Nephron progenitor cell (in vitro differentiated cells): ENCODE results near the gene NFKBIB.
A peak's percentile ranks its signal among the peaks of the same experiment; 100 is the strongest.

Experiments used
- DNase-seq: peaks from one replicate; pipeline ENCODE4 v3.0.0; 2021
- H3K27ac Mint-ChIP-seq: 2 replicates; pipeline ENCODE4 v1.8.0; 2021; ENCODE audit warnings: mild to moderate bottlenecking, moderate library complexity, mixed read lengths
- H3K27me3 Mint-ChIP-seq: 2 replicates; pipeline ENCODE4 v1.8.0; 2021; ENCODE audit warnings: mild to moderate bottlenecking, low read depth, mixed read lengths; ENCODE audit not compliant: poor library complexity
- H3K36me3 Mint-ChIP-seq: 2 replicates; pipeline ENCODE4 v1.8.0; 2021; ENCODE audit warnings: low read depth, mixed read lengths
- H3K4me1 Mint-ChIP-seq: 2 replicates; pipeline ENCODE4 v1.8.0; 2021; ENCODE audit warnings: mixed read lengths
- H3K4me3 Mint-ChIP-seq: 2 replicates; pipeline ENCODE4 v1.8.0; 2021; ENCODE audit warnings: mild to moderate bottlenecking, moderate library complexity, mixed read lengths
- H3K9me3 Mint-ChIP-seq: 2 replicates; pipeline ENCODE4 v1.8.0; 2021; ENCODE audit warnings: mild to moderate bottlenecking, moderate library complexity, mixed read lengths
- CTCF ChIP-seq: fragments of 200-600 bp; sonication (generic); IDR thresholded peaks from 2 replicates; pipeline ENCODE4 v1.5.0; 2021; ENCODE audit warnings: antibody characterized with exemption

NFKBIB gene

DNA sequence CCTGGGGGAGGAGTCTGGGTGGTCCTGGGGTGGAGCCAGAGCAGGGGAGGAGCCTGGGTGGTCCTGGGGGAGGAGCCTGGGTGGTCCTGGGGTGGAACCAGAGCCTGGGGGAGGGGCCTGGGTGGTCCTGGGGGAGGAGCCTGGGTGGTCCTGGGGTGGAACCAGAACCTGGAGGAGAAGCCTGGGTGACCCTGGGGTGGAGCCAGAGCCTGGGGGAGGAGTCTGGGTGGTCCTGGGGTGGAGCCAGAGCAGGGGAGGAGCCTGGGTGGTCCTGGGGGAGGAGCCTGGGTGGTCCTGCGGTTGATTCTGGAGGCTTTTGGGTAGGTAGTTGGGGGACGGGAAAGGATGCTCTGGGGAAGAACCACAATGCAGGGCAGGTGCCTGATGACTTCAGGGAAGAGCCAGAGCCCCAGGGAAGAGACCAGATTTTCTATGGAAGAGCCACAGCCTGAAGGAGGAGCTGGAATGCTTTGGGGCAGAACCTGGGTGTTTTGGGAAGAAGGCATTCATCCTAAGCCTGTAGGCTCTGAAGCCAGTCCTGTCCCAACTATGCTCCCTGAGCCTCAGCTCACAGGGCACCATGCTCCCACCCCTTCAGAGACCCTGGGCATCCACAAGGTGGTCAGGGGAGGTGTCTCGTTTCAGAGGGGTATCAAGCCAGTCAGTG lies 45.9 kb downstream of the NFKBIB start:
- Mint-ChIP-seq H3K4me3 (no peak overlapping the region), H3K27ac (no peak overlapping the region), H3K4me1 (peaks cover 22% of the 10 kb centered on the region), H3K27me3 (no peaks in the 10 kb centered on the region), H3K36me3 (peaks cover 53% of the 10 kb centered on the region), H3K9me3 (peaks cover 4% of the 10 kb centered on the region)
- peak; percentile 25 for DNase-seq
- no peak for TF ChIP-seq CTCF

- Mint-ChIP-seq H3K27ac (peak overlapping the region; percentile 63), H3K4me1 (peaks cover 16% of the 10 kb centered on the region), H3K36me3 (peaks cover 56% of the 10 kb centered on the region), H3K4me3 (no peak overlapping the region), H3K27me3 (no peaks in the 10 kb centered on the region), H3K9me3 (peaks cover 4% of the 10 kb centered on the region)
- no peak for TF ChIP-seq CTCF
- DNase-seq: no peak
These were observed 46.7 kb downstream of the NFKBIB start for GRCh38 chr19:38946229-38947010.

GRCh38 chr19:38949580-38950367 lies 50.0 kb downstream of the NFKBIB start:
- H3K4me3 Mint-ChIP-seq: peak overlapping the region; percentile 69
- peak; percentile 98 for DNase-seq
- peaks cover 4% of the 10 kb centered on the region for H3K27me3 Mint-ChIP-seq
- TF ChIP-seq CTCF: no peak
- peaks cover 23% of the 10 kb centered on the region for H3K4me1 Mint-ChIP-seq
- H3K27ac Mint-ChIP-seq: no peak overlapping the region
- H3K36me3 Mint-ChIP-seq: peaks cover 60% of the 10 kb centered on the region
- H3K9me3 Mint-ChIP-seq: peaks cover 4% of the 10 kb centered on the region

- H3K27ac Mint-ChIP-seq: no peak overlapping the region
- no peak for TF ChIP-seq CTCF
- H3K4me1 Mint-ChIP-seq: peaks cover 23% of the 10 kb centered on the region
- H3K27me3 Mint-ChIP-seq: peaks cover 4% of the 10 kb centered on the region
- peak overlapping the region; percentile 49 for H3K4me3 Mint-ChIP-seq
- H3K9me3 Mint-ChIP-seq: peaks cover 4% of the 10 kb centered on the region
- DNase-seq: no peak
- peaks cover 58% of the 10 kb centered on the region for H3K36me3 Mint-ChIP-seq
These were observed 51.4 kb downstream of the NFKBIB start for GRCh38 chr19:38951187-38951586.

- peaks cover 58% of the 10 kb centered on the region for H3K36me3 Mint-ChIP-seq
- DNase-seq: peak; percentile 30
- peaks cover 23% of the 10 kb centered on the region for H3K4me1 Mint-ChIP-seq
- no peak overlapping the region for H3K27ac Mint-ChIP-seq
- H3K4me3 Mint-ChIP-seq: peak overlapping the region; percentile 8
- peak; percentile 26 for TF ChIP-seq CTCF
- H3K27me3 Mint-ChIP-seq: peaks cover 4% of the 10 kb centered on the region
- H3K9me3 Mint-ChIP-seq: peaks cover 5% of the 10 kb centered on the region
These were observed 52.8 kb downstream of the NFKBIB start for GRCh38 chr19:38952395-38953165.
